ENCODE measurements around the gene NRM.

- no peak for TF ChIP-seq CTCF (IDR thresholded peaks at IDR 0.05)
- no peak for TF ChIP-seq POLR2A (IDR thresholded peaks at IDR 0.05)
- TF ChIP-seq EP300 (IDR thresholded peaks at IDR 0.05), result no peak
These were observed 18.5 kb upstream of the NRM start for GRCh38 chr6:30709101-30709868.
